GM03348 (cell line): Measurements from ENCODE around the gene CCBE1.

ENCODE experiments used
- DNase-seq: peaks from one replicate; pipeline ENCODE4 v3.0.0; 2012; ENCODE audit warnings: low spot score

The CCBE1 gene

GRCh38 chr18:59492756-59493421, 204.3 kb downstream of the CCBE1 start:
- DNase-seq: no peak

GRCh38 chr18:59488899-59489298, 208.3 kb downstream of the CCBE1 start:
- no peak for DNase-seq

GRCh38 chr18:59485382-59485781, 211.8 kb downstream of the CCBE1 start:
- DNase-seq: no peak

GRCh38 chr18:59484561-59485328, 212.5 kb downstream of the CCBE1 start:
- DNase-seq: no peak

- DNase-seq: no peak
Measured at GRCh38 chr18:59484131-59484530, 213.1 kb downstream of the CCBE1 start.

- no peak for DNase-seq
Measured at GRCh38 chr18:59481436-59481835, 215.8 kb downstream of the CCBE1 start.

- DNase-seq: no peak
Measured at GRCh38 chr18:59479776-59480175, 217.4 kb downstream of the CCBE1 start.

GRCh38 chr18:59478591-59478990, 218.6 kb downstream of the CCBE1 start:
- DNase-seq: no peak

GRCh38 chr18:59477849-59478248, 219.4 kb downstream of the CCBE1 start:
- DNase-seq: no peak

GRCh38 chr18:59470561-59471121, 226.6 kb downstream of the CCBE1 start:
- DNase-seq: no peak

GRCh38 chr18:59469463-59470180, 227.6 kb downstream of the CCBE1 start:
- DNase-seq: no peak

- no peak for DNase-seq
Measured at GRCh38 chr18:59468821-59469220, 228.4 kb downstream of the CCBE1 start.

GRCh38 chr18:59467497-59467896, 229.7 kb downstream of the CCBE1 start:
- DNase-seq: no peak

GRCh38 chr18:59466980-59467379, 230.2 kb downstream of the CCBE1 start:
- DNase-seq: no peak

- DNase-seq: no peak
Measured at GRCh38 chr18:59464486-59464885, 232.7 kb downstream of the CCBE1 start.

GRCh38 chr18:59461171-59461570, 236.1 kb downstream of the CCBE1 start:
- no peak for DNase-seq

GRCh38 chr18:59460072-59460420, 237.2 kb downstream of the CCBE1 start:
- peak; percentile 31 for DNase-seq

- peak; percentile 76 for DNase-seq
Measured at GRCh38 chr18:59459369-59460071, 237.7 kb downstream of the CCBE1 start.

GRCh38 chr18:59458575-59458974, 238.6 kb downstream of the CCBE1 start:
- DNase-seq: no peak

GRCh38 chr18:59456657-59457056, 240.6 kb downstream of the CCBE1 start:
- no peak for DNase-seq

GRCh38 chr18:59455728-59456276, 241.4 kb downstream of the CCBE1 start:
- DNase-seq: no peak
